Adrenal gland (tissue), 5 donors: Measurements from ENCODE around the gene KRT1.

ENCODE experiments used
- CTCF ChIP-seq, 6 experiments: fragments of 450-650 bp in 4 of 6; fragments of 200-600 bp in 2 of 6; sonication (generic) in 1 of 6; IDR thresholded peaks; 1 replicate in 5 of 6; 2 replicates in 1 of 6; pipeline versions ENCODE4 v1.5.1 to v1.8.0; 2016 to 2021; ENCODE audit warnings: antibody characterized with exemption in 6 of 6, mild to moderate bottlenecking in 2 of 6, moderate library complexity in 1 of 6
- POLR2A ChIP-seq, 2 donors: fragments of 450-650 bp; IDR thresholded peaks; one replicate each; pipeline ENCODE4 v1.6.1; 2017; ENCODE audit warnings: antibody characterized with exemption in 2 of 2, mild to moderate bottlenecking in 2 of 2, moderate library complexity in 1 of 2
- donor health status: DM: no; HTN: no; CAD: no.

- TF ChIP-seq CTCF (IDR thresholded peaks at IDR 0.05) (no peak), POLR2A (IDR thresholded peaks at IDR 0.05) (no peak)
Measured at GRCh38 chr12:52644078-52644415, 36.2 kb downstream of the KRT1 start.
